SK-MEL-5 (cell line): Measurements from ENCODE around the gene SUSD6. TPM values are rescaled to one million over a fixed set of nuclear protein-coding genes. Genes with fewer than 3 reads are reported as not detected.
"Not testable (repeated sequence)": the region's sequence is repeated elsewhere in the genome, so short reads cannot be mapped to it uniquely, and the experiment has no call there.

Source experiments
- DNase-seq: peaks from one replicate; pipeline ENCODE4 v3.0.0-alpha.2; 2016; ENCODE audit warnings: low read depth, low spot score
- in situ Hi-C: cut with HindIII; loops from 2 replicates; pipeline ENCODE4 v1.10.0; 2016; ENCODE audit warnings: low sequenced_read_pairs, high pct_unique_total_duplicates, low pct_unique_long_range_greater_than_20kb
- total RNA-seq: library from RNA; depleted of rRNA; stranded (reverse); fragments of >200 nt; shearing (Covaris generic); gene quantifications from 2 replicates; pipeline ENCODE4 v1.2.3, GENCODE V29; 2014

The SUSD6 gene
- total RNA-seq, 1 experiment from 2014 or later = 3.5 TPM

- DNase-seq = no peak
- in situ Hi-C loops = no loop called here
Observed at GRCh38 chr14:69635981-69636639, 24.7 kb downstream of the SUSD6 start.

- in situ Hi-C loops = no loop called here
- DNase-seq = no peak
Observed at GRCh38 chr14:69636718-69637480, 25.5 kb downstream of the SUSD6 start.

GRCh38 chr14:69637503-69638031 is 26.2 kb downstream of the SUSD6 start:
- DNase-seq = no peak
- in situ Hi-C loops = no loop called here

GRCh38 chr14:69640931-69641330 is 29.5 kb downstream of the SUSD6 start:
- no peak for DNase-seq
- in situ Hi-C loops = no loop called here

GRCh38 chr14:69642212-69642793 is 30.9 kb downstream of the SUSD6 start:
- DNase-seq, in situ Hi-C loops: not testable (repeated sequence)

- no peak for DNase-seq
- in situ Hi-C loops = no loop called here
Observed at GRCh38 chr14:69643430-69644200, 32.2 kb downstream of the SUSD6 start.

GRCh38 chr14:69644814-69645213 is 33.4 kb downstream of the SUSD6 start:
- in situ Hi-C loops = no loop called here
- no peak for DNase-seq

- no peak for DNase-seq
- in situ Hi-C loops = no loop called here
Observed at GRCh38 chr14:69647213-69647612, 35.8 kb downstream of the SUSD6 start.

- DNase-seq, in situ Hi-C loops: not testable (repeated sequence)
Observed at GRCh38 chr14:69647642-69648041, 36.2 kb downstream of the SUSD6 start.

GRCh38 chr14:69648480-69649451 is 37.4 kb downstream of the SUSD6 start:
- DNase-seq = no peak
- in situ Hi-C loops = no loop called here

GRCh38 chr14:69650948-69651369 is 39.6 kb downstream of the SUSD6 start:
- DNase-seq = no peak
- in situ Hi-C loops = no loop called here

GRCh38 chr14:69651664-69652063 is 40.3 kb downstream of the SUSD6 start:
- no peak for DNase-seq
- in situ Hi-C loops = no loop called here

GRCh38 chr14:69652942-69653684 is 41.7 kb downstream of the SUSD6 start:
- in situ Hi-C loops = no loop called here
- no peak for DNase-seq

GRCh38 chr14:69654116-69654515 is 42.7 kb downstream of the SUSD6 start:
- no peak for DNase-seq
- in situ Hi-C loops = no loop called here

GRCh38 chr14:69657950-69658355 is 46.6 kb downstream of the SUSD6 start:
- in situ Hi-C loops = no loop called here

GRCh38 chr14:69658664-69659261 is 47.4 kb downstream of the SUSD6 start:
- DNase-seq = no peak
- in situ Hi-C loops = no loop called here

More at GRCh38 chr14:69657950-69658355, 46.6 kb downstream of the SUSD6 start:
- no peak for DNase-seq
